ENCODE measurements around the gene TSSK6.

The TSSK6 gene

DNA sequence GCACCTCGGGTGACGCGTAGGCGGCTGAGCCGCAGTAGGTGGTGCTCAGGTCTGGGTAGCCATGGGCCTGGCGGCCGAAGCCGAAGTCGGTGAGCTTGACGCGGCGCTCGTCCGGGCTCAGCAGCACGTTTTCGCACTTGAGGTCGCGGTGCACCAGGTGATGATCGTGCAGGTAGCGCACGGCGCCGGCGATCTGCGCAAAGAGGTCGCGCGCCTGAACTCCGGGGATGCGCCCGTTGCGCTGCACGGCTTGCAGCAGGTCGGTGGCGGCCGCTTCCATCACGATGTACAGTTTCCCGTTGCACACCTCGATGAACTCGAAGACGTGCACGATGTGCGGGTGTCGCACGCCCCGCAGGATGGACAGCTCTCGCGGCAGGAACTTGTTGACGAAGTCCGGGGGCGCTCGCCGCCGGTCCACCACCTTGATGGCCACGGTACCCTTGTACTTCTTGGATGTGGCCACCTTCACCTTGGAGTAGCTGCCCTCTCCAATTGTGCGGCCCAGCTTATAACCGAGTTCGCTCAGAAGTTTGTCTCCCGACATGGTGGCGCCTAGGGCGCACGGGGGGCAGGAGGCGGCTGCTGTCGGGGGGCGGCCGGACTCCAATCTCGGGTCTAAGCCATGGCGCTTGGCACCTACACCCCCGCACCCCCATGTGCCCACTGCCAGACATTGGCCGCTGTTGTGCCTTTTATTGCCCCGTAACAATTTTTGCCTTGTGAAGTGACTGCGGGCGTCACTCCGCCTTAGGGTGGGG, at the start of gene TSSK6:
TSS of gene TSSK6 (minus strand) at position 668 of the 761 bp plus-strand sequence. CDS start at position 547, 121 bp downstream.
- no peak for DNase-seq

DNA sequence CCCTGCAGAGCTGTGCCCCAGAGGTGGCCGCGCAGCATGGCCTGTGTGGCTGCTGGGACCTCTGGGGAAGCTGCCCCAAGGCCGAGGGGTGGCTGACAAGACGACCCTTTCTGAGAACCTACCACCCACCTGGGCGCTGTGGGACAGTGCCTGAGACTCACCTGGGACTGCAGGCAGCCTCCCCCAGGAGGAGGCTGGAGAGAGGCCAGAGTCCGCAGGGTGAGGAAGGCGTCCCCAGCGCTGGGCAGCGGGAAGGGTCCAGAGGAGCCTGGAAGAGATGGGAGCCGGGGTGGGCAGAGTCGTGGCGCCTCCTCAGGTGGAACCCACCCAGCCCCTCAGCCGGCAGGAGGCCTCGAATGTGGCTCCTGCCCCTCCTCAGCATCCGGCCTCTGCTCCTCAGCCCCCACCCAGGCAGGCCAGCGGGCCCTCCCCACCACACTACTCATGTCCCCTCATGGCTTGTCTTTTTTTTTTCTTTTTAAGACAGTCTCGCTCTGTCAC, 48.0 kb upstream of the TSSK6 start:
- DNase-seq = no peak

DNA sequence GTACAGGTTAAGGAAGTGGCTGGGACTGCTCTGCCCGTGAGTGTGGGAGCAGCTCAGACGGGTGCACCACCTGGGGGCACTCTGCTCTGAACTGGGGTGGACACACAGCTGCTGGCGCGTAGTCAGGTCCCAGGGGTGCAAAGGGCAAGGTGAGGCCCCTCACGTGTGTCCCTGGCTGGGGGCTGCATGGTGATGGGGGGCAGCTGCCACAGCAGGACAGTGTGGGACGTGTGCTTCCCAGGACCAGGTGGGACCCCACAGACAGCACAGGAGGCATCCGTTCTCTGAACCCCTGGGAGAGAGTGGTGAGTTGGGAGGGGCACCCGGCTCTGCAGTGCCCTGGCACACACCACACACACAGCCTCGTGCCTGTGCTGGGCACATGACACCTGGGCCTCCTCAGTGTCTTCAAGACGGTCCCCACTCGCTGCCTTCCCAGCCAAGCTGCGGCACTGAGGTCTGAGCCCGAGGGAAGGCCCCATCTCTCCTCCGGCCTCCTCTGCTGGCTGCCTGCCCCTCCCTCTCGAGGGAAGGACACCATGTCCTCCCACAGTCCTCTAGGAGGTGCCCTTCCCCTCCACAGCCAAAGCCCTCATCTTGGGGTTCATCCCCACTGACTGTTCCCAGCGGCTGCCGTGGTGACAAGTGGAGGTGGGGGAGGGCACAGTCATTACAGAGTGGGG, 47.5 kb upstream of the TSSK6 start:
- no peak for DNase-seq

DNA sequence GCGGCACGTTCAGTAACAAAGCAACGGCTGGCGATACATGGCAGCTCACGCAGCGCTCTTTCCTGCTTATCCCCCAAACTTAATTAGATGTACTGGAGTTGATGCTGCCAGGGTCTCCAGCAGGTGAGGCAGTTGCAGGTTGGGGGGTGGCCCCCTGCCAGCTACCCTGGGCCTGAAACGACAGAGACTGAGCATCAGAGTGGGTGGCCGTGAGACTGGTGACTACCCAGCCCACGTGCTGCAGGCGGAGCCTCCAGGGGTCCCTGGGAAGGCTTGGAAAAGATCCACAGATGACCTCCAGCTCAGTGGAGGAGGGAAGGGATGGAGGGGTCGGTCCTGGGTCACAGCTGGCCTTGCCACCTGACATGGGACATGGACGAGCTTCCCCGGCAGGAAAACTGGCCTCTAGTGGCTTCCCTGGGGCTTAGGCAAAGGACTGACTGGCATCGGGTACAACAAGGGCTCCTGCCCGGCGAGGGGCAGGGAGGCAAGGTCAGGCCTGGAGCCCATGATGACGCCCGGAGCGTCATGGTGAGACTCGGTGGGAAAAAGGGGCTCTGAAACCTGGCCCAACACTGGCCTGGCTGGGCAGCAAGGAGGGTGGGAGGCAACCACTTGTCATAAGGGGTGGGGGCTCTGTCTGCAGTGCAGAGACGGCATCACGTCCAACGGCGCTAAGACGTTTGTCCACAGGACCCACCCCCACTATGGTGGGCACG, 46.8 kb upstream of the TSSK6 start:
- no peak for DNase-seq

DNA sequence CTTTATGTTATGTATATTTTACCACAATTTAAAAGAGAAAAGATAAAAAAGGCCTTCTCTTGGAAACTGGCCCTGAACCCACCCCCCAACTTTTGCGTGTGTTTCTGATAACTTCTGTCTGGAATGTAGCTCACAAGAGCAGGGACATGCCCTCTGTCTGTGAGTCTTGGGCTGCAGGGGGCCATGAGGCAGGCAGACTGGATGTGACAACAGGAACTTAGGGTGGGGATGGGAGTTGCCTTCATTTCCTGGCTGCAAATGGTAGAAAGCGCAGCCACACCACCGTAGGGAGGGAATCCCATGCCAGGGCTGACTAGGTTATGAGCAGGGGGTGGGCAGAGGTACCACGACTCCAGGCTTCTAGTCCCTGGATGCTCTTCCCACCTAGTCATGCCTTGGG, 44.6 kb upstream of the TSSK6 start:
- DNase-seq = no peak

DNA sequence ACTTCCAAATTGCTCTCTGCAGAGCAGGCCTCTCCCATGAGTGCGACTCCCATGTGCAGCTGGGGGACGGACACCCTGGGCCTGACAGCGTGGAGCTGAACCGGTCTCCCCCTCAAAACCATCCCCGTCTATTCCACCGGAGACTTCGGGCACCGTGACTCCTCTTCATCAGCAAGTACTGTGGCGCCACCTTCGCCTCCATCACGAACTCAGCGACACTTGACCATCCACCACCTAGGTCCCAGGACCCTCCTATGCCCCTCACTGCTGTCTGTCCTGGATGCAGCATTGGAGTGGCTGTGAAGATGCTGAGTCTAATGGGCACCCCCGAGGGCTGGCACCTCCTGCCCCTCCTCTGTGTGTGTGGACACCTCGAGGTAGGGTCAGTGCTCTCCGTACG, 43.3 kb upstream of the TSSK6 start:
- no peak for DNase-seq

DNA sequence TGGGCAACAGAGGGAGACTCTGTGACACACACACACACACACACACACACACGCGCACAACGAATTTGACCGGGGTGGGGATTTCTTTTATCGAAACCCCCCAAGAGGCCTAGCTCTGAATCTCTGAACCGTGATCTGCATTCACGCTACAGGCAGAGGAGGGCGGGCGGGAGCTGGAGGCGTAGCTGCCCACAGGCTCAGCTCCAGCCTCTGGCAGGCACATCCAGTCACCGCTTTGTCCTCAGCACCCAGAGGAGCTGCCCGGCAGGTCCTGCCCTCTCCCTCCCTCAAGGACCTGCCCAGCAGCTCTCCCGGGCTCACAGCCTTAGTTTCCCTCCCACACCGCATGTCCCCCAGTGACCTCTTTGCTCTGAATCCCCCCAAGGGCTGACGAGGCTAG, 42.7 kb upstream of the TSSK6 start:
- no peak for DNase-seq

DNA sequence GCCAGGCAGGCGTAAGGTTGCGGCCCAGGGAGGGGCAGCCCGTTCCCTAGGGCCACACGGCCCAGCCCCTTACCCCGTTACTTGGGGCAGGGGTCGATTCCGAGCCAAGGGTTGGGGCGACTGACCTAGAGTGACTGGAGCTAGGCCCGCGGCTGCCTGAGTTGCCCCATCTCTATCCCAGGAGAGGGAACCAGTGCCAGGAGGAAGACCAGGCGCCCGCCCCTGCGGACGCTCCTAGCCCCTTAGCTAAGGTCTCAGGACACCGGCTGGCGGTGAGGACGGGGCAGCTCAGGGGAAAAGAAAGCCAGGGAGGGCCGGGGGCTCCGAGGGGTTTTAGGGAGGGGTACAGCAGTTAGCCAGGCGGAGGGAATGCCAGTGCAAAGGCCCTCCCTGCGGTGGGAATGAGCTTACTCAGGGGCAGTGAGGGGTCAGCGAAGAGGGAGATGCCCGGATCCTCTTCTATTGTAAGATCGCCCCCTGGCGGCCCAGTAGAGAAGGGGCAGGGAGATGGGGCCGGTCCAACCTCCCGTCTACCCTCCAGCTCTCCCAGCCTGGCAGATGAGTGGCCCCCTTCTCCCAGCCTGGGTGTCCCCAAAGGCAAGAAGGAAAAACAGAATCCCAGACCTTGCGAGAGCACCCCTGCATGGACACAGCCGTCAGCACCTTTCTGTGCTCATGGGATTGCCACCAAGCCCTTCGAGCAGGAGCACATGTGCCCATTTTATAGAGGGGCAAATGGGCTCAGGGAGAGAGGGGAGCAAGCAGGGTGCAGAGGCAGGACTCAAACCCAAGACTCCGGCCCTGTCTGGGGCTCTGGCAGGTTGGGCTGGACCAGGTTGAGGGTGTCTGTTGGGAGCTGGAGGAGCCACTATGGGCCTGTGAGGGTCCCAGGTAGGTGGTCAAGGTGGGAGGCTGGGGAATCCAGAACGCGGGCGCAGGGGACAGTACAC, 39.0 kb upstream of the TSSK6 start:
- DNase-seq = no peak

DNA sequence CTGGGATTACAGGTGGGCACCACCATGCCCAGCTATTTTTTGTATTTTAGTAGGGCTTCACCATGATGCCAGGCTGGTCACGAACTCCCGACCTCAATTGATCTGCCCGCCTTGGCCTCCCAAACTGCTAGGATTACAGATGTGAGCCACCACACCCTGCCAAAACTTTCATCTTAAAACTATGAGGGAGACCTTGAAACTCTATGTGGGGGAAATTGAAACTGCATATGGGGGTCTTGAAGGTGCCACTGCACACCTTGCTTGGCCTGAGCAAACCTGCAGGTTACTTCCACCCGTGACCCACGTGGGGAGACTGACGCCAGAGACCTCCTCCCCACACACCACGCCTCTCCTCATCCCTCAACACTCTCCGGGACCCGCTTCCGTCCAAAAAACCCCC, 38.3 kb upstream of the TSSK6 start:
- DNase-seq = no peak

DNA sequence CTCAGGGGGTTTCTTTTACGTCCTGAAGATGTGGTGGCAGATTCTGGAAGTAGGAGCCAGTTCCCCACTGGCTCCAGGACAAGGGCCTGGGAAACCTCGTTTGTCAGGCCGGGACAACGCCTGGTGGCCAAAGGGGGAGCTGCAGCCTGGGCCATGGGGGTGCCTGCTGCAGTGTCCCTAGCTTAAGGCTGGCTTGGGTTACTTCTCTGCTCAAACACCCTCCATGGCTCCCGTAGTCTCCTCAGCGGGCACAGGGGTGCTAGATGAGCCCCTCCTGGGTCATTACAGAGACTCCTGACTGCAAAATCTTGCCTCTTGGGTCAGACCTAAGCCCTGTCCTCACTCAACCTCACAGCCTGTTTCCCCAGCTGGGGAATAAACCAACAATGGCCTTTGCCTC, 37.5 kb upstream of the TSSK6 start:
- no peak for DNase-seq

DNA sequence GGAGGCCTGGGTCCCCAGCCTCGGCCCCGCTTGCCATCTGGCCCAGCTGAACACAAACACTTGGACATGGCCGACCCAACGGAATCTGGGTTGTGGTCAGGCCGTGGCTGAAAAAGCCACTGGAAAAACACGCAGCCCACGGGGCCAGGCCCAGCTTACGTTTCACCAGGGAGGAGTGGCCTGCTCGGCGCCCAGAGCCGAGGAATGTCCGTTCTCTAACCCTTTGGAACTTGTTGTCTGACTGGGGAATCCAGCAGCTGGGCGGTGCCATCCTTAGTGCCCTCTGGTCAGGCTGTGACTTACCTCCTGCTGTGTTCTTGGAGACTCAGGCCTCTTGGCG, 36.5 kb upstream of the TSSK6 start:
- no peak for DNase-seq

DNA sequence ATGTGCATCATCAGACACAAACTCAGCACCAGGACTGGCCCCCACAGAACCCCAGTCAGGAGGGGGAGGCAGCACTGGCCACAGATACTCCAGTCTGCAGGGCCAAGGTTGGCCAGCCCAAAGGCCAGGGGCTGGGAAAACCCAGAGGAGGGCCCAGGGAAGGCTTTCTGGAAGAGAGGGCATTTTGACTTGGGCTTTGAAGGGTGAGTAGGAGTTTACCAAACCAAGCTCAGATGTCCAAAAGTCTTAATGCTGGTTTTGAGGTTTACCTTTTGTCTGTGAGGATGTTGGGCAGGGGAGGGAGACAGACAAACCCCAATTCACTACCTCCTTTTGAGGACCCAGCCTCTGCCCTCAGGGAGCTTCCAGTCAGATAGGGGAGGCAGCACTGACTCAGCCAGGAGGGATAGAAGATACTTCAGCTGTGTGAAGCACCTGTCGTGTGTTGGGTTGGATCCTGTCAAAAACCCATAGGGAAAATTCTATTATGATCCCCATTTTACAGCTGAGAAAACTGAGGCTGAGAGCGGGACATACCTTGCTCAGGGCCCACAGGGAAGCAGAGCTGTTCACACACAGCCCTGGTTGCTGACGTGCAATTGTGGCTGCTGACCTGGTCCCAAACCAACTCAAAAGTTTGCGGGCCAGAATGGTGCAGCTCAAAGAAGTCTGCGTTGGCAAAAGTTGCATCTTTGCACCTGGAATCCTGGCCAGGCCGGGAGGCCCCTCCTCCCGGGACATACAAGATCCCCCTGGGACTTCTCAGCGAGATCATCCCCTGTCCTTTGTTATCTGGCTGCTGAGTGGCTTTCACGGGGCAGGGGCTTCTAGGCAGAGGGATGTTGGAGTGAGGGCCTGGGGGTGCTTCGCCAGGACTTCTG, 35.9 kb upstream of the TSSK6 start:
- no peak for DNase-seq

DNA sequence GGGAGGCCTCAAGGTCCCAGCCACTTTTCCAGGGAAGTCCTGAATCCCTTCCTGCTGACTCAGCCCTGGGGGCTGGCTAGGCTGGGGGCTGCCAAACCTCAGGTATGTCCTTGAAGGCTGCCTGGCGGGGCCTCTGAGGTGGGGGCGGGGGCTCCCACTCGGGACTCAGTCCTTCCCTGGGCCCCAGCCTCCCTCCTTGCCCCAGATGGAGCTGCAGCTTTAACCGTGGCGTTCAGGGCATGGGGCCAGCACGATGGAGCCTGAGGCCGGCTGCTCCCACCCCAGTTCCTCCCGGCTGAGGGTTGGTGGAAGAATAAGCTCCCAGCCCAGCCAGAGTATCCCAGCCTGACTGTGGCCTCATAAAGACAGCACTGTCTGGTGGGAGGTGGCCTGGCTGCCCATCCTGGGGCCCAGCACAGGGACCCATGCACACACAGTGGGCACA, 35.2 kb upstream of the TSSK6 start:
- no peak for DNase-seq

DNA sequence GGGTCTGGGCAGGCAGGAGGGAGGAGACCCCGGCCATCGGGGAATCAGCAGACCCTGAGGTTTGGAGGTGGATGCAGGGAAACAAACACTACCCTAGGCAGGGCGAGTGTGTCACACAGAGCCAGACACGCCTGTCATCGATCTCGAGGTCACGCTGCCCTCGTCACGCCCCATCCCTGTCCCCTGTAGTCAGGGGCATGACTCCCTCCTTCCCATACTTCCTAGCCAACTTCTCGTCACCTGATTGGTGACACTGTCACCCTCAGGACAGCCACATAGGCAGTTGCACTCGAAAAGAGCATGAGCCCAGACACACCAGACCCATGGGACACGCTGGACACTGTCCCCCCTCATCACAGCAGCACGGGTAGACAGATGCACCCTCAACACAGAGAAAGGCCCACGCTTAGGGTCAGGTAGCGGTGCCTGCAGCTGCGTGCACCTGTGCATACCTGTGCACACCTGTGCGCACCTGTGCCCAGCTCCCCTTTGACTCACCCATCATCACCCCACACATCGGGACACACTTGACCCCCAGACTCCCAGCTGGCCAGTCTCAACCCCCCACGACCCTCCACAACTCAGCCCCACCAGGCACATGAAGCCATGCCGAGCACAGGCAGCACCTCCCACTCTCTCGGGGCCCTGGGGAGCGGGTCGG, 34.6 kb upstream of the TSSK6 start:
- no peak for DNase-seq

DNA sequence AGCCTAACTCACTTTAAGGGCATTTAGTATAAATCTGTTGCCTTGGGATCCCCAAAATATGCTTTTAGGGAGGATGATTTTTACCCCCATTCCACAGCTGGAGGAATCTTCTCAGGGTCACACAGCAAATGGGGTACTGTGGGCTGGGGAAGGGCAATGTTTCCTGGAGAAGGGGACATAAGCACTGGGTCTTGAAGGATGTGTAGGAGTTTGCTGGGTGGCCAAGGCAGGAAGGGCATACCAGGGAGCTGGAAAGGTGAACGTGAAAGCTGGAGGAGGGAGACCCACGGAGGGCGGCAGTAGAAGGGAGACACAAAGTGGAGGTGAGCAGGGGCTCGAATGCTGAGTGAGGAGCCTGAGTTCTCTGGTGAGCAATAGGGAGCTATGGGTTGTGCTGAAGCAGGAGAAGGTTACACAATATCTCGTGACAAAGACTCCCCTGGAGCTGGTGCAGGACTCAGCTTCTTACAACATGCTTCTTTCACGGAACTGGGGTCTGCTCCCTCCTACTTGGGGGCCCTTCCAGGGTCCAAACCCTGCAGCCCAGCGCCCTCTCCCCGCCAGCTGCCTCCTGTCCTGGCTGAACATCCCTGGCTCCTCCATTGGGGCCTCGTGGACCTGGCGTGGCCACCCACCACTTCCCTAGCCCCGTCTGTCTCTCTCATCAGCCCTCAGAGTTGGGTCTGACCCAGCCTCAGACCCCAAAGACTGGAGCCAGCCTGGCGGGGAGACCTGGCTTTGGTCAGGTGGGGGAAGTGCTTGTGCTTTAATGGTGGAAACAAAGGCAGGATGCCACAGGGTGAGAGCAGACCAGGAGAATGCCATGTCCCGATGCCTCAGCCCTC, 33.8 kb upstream of the TSSK6 start:
- no peak for DNase-seq

DNA sequence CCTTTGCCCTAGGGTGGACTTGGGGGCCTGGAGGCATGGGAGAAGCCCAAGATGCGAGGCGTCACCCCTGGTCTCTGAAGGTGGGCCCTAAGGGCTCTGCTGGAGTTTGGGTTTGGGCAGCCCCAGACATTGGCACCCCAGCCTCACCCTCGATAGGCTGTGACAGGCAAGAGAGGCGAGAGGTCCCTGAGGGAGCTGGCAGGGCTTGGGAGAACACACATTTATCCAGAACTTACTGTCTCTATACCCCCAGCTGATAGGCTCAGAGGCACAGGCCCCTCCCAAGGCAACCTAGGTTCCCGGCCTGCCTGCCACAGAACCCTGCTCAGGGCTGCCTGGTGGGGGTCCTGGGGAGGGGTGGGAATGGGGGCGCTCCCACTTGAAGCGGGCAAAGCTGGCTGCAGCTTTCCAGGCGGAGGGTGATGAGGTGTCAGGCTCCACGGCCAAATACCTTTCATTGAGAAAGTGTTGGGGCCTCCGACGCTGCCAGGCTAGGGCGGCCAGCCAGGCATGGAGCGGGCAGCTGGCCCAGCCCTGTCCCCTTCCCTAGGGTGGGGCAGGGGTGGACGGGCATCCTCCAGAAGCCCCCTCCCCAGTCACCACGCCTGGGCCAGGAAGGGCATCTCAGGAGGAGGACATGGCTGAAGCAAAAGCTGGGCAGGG, 32.5 kb upstream of the TSSK6 start:
- DNase-seq = no peak

DNA sequence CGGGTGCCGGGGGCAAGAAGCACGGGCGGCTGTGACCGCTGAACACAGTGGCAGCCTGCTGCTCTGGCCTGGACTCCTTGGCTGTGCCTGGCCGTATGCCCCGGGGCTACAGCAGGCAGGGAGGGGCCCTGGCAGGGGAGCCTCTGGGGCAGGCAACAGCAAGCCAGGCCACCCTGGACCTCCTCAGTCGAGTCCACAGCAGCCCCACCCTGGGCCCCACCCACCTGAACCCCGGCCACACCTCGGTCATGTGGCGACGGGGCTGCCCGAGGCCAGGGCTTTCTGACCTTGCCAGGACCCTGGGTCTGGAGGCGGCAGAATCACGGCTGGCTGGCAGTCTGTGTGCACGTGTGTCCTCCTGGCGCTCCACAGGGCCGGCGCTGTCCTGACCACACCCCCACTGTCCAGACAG, 31.4 kb upstream of the TSSK6 start:
- DNase-seq = no peak

DNA sequence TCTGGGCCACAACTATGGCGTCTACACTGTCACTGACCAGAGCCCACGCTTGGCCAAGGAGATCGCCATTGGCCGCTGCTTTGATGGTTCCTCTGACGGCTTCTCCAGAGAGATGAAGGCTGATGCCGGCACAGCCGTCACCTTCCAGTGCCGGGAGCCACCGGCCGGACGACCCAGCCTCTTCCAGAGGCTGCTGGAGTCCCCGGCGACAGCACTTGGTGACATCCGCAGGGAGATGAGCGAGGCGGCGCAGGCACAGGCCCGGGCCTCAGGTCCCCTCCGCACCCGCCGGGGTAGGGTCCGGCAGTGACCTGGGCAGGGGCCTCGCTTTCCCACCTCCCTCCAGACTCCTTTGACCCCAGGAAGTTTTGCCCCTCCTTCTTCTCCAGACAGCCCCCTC, 30.4 kb upstream of the TSSK6 start:
- DNase-seq = no peak

DNA sequence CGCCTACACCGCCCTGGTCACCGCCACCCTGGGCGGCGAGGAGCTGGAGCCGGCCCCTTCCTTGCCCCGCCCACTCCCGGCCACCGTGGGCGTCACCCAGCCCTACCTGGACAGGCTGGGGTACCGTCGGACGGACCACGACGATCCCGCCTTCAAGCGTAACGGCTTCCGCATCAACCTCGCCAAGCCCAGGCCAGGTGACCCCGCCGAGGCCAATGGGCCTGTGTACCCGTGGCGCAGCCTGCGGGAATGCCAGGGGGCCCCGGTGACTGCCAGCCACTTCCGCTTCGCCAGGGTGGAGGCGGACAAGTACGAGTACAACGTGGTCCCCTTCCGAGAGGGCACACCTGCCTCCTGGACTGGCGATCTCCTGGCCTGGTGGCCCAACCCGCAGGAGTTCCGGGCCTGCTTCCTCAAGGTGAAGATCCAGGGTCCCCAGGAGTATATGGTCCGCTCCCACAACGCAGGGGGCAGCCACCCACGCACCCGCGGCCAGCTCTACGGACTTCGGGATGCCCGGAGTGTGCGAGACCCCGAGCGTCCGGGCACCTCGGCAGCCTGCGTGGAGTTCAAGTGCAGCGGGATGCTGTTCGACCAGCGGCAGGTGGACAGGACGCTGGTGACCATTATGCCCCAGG, 29.7 kb upstream of the TSSK6 start:
- DNase-seq = no peak
